GM19238 (cell line): Measurements from ENCODE around the gene TMEM255B.
"Not testable (repeated sequence)": the region's sequence is repeated elsewhere in the genome, so short reads cannot be mapped to it uniquely, and the experiment has no call there.

Experiments
- DNase-seq: peaks from one replicate; pipeline ENCODE4 v3.0.0; 2011; ENCODE audit warnings: low spot score; ENCODE audit not compliant: insufficient read length

The TMEM255B gene

DNA sequence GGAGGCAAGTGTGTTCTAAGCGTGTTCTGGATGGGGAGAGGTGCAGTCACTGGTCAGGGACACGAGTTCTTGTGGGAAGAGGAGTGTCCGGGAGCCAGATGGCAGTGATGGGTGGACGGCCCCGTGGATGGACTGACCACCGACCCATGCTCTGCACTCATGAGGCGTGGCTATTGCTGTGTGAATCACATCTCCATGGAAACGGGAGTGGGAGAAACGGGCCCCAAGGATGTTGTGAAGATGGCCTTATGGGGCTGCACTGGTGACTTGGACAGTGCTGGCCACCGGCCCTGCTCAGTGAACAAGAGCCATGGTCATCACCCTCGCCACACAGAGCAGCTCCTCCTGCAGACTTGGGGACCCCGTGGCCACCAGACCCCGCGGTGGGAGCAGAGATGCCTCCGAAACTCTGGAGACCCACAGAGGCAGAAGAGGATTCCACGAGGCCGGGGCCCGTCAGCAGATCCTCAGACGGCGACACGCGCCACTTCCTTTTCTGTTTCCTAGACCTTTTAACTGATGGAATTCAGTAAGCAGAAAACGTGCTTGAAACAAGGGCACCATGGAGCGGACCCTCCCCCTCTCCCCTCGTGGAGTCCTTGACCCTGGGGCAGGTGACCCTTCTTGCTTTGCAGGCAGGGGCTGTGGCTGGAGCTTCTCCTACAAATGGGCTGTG is 57.4 kb downstream of the TMEM255B start:
- DNase-seq, result no peak

DNA sequence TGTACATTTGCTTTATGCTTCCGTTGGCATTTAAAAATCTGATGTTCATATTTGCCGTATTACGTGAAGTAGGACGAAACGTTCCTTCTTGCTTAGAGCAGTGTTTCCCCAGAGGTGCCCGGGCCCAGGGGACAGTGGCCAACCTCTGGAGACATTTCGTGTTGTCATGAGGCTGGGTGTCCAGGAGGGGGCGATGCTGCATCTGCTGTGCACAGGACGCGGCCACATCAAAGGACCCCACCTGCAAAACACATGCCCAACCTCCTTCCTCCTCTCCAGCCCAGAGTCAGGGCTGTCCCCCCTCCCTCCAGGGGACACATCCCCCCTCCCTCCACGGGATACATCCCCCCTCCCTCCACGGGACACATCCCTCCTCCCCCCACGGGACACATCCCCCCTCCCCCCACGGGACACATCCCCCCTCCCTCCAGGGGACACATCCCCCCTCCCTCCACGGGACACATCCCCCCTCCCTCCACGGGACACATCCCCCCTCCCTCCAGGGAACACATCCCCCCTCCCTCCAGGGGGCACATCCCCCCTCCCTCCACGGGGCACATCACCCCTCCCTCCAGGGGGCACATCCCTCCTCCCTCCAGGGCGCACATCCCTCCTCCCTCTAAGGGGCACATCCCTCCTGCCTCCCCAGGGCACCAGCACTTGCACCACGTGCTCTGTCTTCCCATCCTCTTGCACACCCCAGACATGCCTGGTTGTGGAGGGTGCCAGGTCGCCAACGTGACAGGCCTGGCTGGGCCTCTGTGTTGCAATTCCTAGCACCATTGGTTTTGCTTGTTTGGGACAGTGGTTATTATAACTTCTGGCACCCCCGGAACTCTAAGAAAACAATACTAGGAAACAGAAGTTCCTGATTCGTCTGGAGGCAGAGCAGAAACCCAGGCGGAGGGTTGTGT is 58.2 kb downstream of the TMEM255B start:
- peak; percentile 79 for DNase-seq

DNA sequence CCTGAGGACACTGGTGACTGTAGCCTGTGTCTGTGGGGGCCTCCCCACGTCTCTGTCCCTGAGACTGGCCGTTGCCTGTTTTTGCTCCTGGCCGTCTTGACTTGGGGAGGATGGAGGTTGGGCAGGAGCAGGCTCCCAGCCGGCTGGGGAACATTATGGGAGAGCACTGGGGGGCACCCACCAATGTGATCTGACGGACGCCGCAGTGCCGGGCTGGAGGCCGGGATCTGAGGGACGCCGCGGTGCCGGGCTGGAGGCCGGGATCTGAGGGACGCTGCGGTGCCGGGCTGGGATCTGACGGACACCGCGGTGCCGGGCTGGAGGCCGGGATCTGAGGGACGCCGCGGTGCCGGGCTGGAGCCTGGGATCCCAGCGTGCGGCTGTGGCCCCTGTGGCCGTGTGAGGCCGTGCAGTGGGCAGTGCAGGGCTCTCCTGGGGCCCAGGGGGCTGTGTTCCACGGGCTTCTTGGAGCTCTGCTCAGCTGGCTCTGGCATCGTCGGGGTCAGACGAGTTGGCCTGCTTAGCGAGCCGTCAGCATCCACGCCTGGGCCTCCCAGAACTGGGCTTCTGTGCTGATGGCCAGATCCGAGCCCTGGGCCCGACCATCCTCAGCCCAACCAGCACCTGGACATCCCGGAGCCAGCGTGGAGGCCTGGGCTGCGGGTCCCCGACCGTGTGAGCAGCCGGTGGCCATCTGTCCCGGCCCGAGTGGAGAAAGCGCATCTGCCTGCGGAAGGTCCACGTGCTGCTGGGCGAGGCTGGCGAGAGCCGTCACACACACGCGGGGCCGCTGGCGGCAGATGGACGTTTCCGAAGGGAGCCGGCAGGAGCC is 59.0 kb downstream of the TMEM255B start:
- DNase-seq, result no peak

DNA sequence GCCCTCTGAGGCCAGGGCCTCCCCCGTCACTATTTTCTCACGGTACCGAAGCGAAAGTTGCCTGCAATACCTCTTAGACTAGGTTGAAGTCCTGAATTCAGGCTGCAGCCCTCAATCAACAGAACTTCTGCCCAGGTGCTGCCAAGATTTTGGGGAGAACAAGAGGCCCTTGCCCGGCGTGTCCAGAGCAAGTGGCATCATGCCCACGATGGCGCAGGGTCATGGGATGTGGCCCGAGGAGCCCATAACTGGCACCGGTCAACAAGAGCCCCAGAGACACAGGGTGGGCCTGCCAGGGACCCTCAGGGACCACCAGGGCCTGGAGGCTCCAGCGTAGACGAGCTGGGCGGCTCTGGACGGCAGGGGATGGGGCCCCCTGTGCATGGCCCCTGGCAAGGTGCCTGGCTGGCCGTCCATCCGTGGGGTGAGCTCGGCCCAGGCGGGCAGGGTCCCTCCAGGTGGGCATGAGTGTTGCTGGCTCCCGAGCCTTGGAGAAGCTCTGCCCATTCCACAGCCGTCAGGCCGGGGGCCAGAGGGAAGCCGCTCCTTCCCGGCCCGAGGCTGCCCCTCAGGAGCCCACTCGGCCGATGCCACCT is 59.8 kb downstream of the TMEM255B start:
- DNase-seq, result no peak

DNA sequence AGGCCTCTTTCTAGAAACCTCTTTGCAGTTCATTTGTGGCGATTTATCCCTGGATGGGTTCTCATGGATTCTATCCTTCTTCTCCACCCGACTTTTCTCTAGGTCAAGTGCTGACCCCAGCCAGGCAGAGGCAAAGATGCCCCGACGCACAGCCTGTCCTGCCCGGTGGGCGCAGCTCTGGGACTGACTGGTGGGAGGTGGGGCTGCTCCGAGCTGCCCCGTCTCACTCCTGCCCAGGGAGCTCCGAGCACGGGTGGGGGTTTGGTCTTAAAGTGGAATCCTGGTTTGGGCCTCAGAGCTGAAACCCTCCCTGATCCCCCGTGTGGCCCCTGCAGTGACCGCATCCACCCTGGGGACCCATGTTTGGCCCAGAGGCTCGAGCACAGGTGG is 60.3 kb downstream of the TMEM255B start:
- DNase-seq, result no peak

DNA sequence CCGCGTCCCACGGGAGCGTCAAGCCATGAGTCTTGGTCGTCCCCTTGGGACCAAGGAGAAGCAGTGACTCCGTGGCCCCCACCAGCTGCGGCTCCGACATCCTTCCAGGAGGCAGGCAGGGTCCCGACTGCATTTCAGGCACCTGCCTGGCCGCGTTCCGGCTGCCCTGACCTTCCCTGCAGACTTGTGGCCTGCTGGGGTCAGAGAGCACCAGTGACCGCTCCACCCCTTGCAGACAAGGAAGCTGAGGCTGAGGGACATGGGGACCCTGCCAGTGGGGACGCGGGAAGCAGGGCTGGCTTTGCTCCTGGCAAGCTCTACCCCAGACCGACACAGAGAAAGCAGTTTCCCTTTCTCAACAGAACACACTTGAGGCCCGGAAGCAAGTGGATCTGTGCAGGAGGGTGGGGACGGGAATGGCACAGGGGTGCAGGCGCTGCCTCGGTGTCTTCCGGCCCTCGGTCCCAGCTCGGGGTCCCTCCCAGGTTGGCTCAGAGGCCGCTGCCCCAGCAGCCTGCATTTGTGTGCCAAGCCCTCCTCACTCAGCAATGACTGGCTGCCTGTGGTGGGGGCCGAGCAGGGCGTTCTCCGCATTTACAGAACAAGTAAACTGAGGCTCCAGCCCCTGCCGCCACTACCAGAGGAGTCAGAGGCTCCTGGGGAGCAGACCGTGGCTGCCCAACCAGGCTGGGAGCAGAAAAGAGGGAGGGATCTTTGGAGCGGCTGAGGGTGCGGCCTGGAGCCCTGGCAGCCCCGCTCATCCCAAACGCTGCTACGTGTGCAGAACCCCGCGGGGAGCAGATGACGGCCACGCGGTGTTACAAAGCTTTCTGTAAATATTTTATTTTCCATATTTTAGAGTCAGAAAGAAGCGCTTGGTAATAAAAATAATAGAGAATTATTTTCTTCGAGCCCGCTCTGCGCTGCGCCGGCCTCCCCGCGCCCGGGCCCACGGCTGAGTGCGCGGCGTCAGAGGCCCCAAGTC is 61.0 kb downstream of the TMEM255B start:
- no peak for DNase-seq

DNA sequence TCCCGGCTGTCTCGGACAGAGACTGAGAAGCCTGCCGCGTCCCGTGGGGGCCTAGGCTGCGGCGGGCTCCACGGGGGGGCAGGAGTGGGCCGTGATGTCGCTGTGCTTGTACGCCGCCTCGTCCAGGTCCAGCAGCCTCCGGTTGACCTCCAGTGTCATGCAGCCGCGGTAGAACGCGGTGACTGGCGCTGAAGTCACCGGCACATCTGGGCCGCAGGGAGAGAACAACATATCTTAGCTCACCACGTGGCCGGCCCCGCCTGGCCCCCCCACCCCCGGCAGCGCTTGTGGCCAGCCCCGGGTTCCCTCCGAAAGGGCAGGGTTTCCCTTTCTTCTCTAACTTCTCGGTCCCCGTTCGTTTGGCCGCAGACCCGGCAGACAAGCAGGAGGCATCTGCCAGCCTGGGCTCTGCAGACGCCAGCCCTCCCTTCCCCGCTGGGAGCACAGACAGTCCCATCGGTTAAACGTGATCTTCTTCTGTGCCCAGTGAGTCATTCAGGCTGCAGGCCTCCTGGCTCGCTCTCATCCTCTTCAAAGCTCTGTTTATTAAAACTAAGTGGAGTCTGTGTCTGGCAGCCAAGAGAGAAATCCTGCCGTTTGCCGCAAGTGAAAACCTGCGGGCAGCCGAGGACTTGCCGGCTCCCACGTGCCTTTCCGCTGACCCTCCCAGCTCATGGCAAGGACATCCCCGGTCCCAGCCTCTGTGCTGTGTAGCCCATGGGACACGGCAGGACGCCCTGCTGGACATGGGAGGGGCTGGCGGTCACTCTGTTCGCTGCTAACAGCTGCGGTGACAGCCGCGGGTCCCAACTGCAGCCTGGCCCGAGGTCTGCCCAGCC is 62.0 kb downstream of the TMEM255B start:
- DNase-seq, result no peak

DNA sequence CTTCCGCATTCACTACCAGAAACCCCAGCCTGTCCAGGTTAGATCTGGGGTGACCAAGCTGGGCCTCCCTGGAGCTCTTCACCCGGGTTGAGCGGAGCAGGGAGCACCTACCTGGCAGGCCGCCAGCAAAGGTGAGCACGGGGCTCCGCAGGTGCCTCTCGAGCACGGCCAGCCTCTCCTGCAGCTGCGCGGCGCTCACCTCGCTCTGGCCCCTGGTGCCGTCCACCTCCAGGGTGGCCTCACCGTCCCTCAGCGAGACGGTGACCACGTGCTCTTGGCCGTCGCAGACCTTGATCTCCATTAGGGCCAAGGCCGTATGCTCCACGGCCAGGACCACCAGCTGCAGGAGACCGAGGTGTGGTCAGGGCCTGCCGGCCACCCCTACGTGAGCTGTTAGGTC is 62.8 kb downstream of the TMEM255B start:
- no peak for DNase-seq

DNA sequence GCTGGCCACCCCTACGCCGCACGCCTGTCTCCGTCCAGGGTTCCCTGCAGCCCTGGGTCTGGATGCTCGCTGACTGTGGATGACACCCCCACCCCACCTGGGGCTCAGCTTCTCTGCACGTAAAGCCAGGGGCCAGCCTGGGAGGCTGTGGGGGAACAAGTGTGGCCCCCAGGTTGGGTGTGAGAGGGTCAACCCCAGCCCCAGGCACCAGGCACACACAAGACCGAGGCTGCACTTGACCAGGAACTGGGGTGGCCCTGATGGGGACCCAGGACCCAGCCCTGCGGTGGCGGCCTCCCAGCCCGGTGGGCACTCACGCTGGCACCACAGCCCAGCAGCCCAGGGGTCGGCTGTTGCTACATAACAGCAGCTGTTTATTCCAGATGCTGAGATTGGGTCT is 63.2 kb downstream of the TMEM255B start:
- DNase-seq, result no peak

DNA sequence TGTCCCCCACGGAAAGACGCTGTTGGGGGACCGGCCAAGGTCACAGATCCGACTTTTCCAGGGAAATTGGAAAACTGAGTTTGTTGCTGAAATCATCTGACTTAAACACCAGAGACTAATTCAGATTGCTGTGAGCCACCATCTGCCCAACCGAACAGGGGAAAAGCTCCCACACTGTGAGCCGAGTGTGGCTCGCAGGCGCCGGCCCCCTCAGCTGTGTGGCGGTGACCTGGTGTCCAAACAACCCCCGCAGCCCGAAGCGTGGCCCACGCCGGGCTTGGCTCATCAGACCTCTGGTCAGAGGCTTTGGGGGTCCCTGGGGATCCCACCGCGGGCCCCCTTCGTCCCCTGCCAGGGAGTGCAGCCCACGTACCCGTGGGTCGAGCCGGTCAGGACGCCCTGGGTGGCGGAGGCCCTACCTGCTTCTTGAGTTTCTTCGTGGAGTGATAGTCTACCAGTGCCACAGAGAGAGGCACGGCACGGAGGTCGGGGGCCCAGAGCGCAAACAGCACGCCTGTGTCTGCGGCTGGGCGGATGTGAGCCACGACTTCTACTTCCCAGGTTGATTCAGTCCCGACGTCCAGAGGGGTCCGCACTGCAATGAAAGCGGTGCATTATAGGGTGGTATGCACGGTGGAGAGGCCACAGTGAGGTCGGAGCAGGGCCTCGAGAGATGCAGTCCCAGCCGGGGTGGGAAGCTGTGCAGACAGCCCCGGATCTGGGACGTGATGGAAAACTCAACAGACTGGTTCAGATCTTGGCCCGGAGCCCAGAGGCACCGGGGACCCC is 64.1 kb downstream of the TMEM255B start:
- no peak for DNase-seq

DNA sequence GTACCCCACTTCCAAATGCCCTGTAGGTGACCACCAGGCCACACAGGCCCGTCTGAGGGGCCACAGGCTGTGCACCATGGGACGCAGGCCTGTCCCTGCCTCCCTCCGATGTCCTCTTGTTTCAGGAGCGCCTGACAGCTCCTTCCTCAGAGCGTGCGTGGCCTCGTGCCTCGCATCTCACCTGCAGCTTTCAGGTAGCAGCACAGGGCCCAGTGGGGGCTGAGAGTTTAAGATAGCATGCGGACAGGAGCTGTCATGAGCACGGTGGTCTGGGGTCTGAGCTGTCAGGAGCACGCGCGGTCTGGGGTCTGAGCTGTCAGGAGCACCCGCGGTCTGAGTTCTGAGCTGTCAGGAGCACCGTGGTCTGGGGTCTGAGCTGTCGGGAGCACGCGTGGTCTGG is 64.7 kb downstream of the TMEM255B start:
- DNase-seq, result no peak

DNA sequence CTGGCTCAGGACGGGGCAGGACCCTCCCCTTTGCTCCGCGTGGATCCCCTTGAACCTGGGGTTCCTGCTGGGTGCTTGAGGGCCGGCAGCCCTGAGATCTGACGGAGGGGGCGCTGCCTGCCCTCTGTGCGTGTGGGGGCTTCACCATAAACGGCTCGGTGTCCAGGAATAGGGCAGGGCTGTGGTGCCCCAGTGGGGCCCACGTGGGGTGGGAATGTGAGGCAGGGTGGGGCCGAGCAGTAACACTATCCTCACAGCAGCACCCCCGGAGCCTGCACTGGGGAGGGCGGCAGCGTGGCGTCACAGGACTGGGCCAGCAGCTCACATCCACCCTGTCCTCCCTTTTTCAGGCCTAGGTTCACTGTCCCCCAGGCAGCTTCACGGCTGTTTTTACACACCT is 66.8 kb downstream of the TMEM255B start:
- DNase-seq, result no peak

DNA sequence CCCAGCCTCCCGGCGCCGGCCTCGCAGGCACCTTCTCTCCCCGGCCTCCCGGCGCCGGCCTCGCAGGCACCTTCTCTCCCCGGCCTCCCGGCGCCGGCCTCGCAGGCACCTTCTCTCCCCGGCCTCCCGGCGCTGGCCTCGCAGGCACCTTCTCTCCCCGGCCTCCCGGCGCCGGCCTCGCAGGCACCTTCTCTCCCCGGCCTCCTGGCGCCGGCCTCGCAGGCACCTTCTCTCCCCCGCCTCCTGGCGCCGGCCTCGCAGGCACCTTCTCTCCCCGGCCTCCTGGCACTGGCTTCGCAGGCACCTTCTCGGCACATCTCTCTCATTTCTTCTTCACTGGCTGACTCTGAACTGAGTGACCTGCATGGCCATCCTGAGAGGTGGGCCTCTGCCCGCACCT is 67.4 kb downstream of the TMEM255B start:
- not testable (repeated sequence) for DNase-seq

DNA sequence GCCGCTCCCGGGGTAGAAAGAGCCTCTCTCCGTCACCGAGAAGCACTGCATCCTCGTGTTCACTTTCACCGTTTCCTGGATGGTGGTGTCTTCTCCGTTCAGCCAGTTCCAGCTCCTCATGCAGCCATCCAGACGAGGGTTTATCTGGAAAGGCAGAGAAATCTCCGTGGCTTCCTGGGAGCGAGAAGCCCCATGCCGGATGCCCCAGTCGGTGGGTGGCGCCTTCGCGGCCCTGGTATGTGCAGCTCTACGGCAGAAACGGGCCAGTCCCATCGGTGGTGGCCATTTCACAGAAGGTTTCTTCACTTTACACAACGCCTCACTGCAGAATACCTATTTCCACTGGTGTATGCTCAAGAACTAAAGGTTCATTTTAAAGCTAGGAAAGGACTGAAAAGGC is 68.0 kb downstream of the TMEM255B start:
- no peak for DNase-seq

DNA sequence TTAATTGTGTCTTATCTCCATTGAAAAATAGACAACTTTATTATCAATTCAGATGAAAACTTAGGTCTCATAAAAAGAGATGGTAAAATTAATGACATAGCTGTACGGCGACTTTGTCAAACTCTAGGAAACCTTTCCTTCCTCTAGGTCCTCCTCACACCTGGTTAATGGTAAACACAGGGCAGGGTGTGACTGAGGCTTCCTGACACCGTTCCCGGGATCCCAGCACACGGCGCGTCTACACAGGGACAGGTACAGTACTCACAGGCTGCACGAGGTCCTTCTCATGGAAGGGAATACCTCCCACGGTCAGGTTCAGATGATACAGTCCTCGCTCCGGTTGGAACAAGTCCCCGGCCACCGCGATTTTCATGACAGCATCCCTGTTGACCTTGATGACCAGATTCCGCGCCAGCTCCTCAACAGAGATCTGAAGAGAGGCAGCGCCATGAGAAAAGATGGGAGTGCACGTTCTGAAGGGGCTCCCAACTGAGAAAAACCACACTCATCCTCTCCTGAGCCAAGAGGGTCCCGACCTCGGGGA is 69.3 kb downstream of the TMEM255B start:
- no peak for DNase-seq

DNA sequence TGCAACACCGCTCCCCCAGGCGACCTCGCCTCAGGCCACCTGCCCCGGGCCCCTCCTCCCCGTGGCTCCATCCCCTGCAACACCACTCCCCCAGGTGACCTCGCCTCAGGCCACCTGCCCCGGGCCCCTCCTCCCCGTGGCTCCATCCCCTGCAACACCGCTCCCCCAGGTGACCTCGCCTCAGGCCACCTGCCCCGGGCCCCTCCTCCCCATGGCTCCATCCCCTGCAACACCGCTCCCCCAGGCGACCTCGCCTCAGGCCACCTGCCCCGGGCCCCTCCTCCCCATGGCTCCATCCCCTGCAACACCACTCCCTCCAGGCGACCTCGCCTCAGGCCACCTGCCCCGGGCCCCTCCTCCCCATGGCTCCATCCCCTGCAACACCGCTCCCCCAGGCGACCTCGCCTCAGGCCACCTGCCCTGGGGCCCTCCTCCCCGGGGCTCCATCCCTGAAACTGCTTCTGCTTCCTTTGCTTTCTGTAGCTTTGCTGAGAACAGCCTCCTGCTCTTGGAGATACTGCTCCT is 71.5 kb downstream of the TMEM255B start:
- DNase-seq, result not testable (repeated sequence)

DNA sequence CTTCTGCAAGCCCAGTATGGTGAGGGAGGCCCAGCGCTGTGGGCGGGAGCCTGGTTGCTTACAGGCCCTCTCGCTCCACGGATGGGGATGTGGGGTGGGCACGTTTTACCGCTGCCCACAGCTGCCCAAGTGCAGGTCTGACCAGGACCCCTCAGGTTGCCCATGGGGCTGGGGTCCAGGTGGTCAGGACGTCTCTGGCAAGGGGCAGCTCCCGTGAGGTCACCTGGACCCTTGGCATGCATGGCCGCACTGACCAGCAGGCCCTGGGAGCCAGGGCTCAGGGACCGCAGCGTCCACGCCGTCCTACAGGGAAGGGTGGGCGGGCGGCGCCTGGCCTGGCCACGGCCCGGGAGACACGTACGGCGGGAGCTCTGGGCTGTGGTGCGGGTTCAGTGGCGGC is 72.0 kb downstream of the TMEM255B start:
- DNase-seq, result no peak

DNA sequence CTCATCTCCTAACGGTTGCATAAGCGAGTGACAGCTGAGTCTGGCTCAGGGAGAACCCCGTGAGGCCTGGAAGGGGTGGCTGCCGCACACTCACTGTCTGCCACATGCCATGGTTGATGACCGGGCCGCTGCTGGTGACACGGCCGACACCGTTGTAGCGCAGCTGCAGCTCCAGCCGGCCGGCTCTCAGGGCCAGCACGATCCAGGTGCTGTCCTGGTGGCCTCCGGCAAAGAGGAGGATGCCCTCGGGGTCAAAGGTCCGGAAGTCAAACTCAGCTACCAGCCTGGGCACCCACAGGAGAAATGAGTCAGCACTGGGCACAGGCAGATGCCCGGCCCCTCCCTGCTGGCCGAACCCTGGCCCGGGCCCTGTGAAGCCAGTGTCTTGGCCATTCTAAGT is 73.2 kb downstream of the TMEM255B start:
- no peak for DNase-seq
